Glomerular endothelial cell (primary cell): Measurements from ENCODE around the gene PRAMEF25. TPM values are rescaled to one million over a fixed set of nuclear protein-coding genes. Genes with fewer than 3 reads are reported as not detected.
"Not testable (repeated sequence)": the region's sequence is repeated elsewhere in the genome, so short reads cannot be mapped to it uniquely, and the experiment has no call there.

Experiments
- DNase-seq: peaks from one replicate; pipeline ENCODE4 v3.0.0-alpha.2; 2011; ENCODE audit warnings: low read depth, low spot score; ENCODE audit errors: extremely low read depth
- total RNA-seq: library from RNA; depleted of rRNA; stranded (reverse); fragments of >200 nt; gene quantifications from 2 replicates; pipeline ENCODE4 v1.2.3, GENCODE V29; 2015

The PRAMEF25 gene
- not detected in 2 replicates for total RNA-seq

- not testable (repeated sequence) for DNase-seq
Observed at GRCh38 chr1:13070474-13070873, at the start of gene PRAMEF25. Gene PRAMEF25 (plus strand): TSS chr1:13070774. CDS start chr1:13073694, 2,920 bp downstream.

GRCh38 chr1:13056475-13056874, 14.1 kb upstream of the PRAMEF25 start, which contains the start of gene PRAMEF27:
Gene PRAMEF27 (minus strand): TSS chr1:13056575. CDS start chr1:13053659, 2,916 bp downstream.
- DNase-seq: not testable (repeated sequence)

GRCh38 chr1:13116754-13117153, 46.2 kb downstream of the PRAMEF25 start, which contains the start of gene HNRNPCL2:
Gene HNRNPCL2 (minus strand): TSS chr1:13116854. CDS start chr1:13116400, 454 bp downstream.
- DNase-seq: not testable (repeated sequence)

Other genes with a start within 250 kb of the PRAMEF25 start
- not detected in 2 replicates for gene PRAMEF11, start 239.4 kb upstream of the PRAMEF25 start, total RNA-seq
- gene HNRNPCL1, start 222.1 kb upstream of the PRAMEF25 start, total RNA-seq: not detected in 2 replicates
- not detected in 2 replicates for gene PRAMEF2, start 213.7 kb upstream of the PRAMEF25 start, total RNA-seq
- not detected in 2 replicates for gene PRAMEF4, start 184.6 kb upstream of the PRAMEF25 start, total RNA-seq
- gene PRAMEF10, start 172.5 kb upstream of the PRAMEF25 start, total RNA-seq: not detected in 2 replicates
- gene PRAMEF7, start 154.2 kb upstream of the PRAMEF25 start, total RNA-seq: not detected in 2 replicates
- gene PRAMEF6, start 123.2 kb upstream of the PRAMEF25 start, total RNA-seq: not detected in 2 replicates
- gene PRAMEF27, start 14.2 kb upstream of the PRAMEF25 start, total RNA-seq: not detected in 2 replicates
- gene HNRNPCL3, start 10.0 kb upstream of the PRAMEF25 start, total RNA-seq: not detected in 2 replicates
- not detected in 2 replicates for gene HNRNPCL2, start 46.1 kb downstream of the PRAMEF25 start, total RNA-seq
- not detected in 2 replicates for gene PRAMEF26, start 85.2 kb downstream of the PRAMEF25 start, total RNA-seq
- gene HNRNPCL4, start 94.9 kb downstream of the PRAMEF25 start, total RNA-seq: 1.5 TPM in 1 of 2 replicates, not detected in the other
- gene PRAMEF9, start 101.1 kb downstream of the PRAMEF25 start, total RNA-seq: not detected in 2 replicates
- not detected in 2 replicates for gene PRAMEF13, start 130.6 kb downstream of the PRAMEF25 start, total RNA-seq
- gene PRAMEF18, start 155.4 kb downstream of the PRAMEF25 start, total RNA-seq: not detected in 2 replicates
- not detected in 2 replicates for gene PRAMEF5, start 183.4 kb downstream of the PRAMEF25 start, total RNA-seq
- gene PRAMEF8, start 214.4 kb downstream of the PRAMEF25 start, total RNA-seq: not detected in 2 replicates
- not detected in 2 replicates for gene PRAMEF33, start 232.8 kb downstream of the PRAMEF25 start, total RNA-seq
- gene PRAMEF15, start 244.8 kb downstream of the PRAMEF25 start, total RNA-seq: not detected in 2 replicates